Kidney (tissue), 14 donors: ENCODE data around the gene JOSD2. TPM values are rescaled to one million over a fixed set of nuclear protein-coding genes. Genes with fewer than 3 reads are reported as not detected.

ENCODE experiments used
- DNase-seq, 5 donors: peaks; one replicate each; pipeline ENCODE4 v3.0.0-alpha.2; 2013 to 2020
- FAIRE-seq: peaks from 2 replicates; lab custom pipeline; 2012; peaks lifted over from hg19 to GRCh38; lab: Jason Lieb, UNC
- H3K27ac ChIP-seq, 2 donors: one replicate each; pipeline ENCODE4 v1.7.0; 2013; ENCODE audit warnings: low read depth in 2 of 2, low read length in 2 of 2, inconsistent platforms in 1 of 2
- H3K27me3 ChIP-seq: one replicate; pipeline ENCODE4 v1.7.1; 2013; ENCODE audit warnings: low read length, inconsistent platforms; ENCODE audit not compliant: control insufficient read depth, insufficient read depth
- H3K36me3 ChIP-seq, 3 donors: one replicate each; pipeline versions ENCODE4 v1.7.0 to v1.7.1; 2013; ENCODE audit warnings: low read length in 3 of 3, control low read depth in 1 of 3, inconsistent platforms in 1 of 3; ENCODE audit not compliant: insufficient read depth in 3 of 3, control insufficient read depth in 2 of 3
- H3K4me1 ChIP-seq, 3 donors: one replicate each; pipeline versions ENCODE4 v1.7.0 to v1.7.1; 2013; ENCODE audit warnings: low read length in 3 of 3, inconsistent platforms in 1 of 3, low read depth in 1 of 3; ENCODE audit not compliant: control insufficient read depth in 2 of 3, insufficient read depth in 2 of 3
- H3K4me3 ChIP-seq, 3 donors: one replicate each; pipeline versions ENCODE4 v1.7.0 to v1.8.1; 2013; ENCODE audit warnings: low read length in 3 of 3, control low read depth in 1 of 3, inconsistent platforms in 1 of 3
- H3K9ac ChIP-seq, 3 donors: one replicate each; pipeline versions ENCODE4 v1.7.0 to v1.7.1; 2013; ENCODE audit warnings: low read length in 3 of 3, control low read depth in 1 of 3, inconsistent platforms in 1 of 3
- H3K9me3 ChIP-seq, 3 donors: one replicate each; pipeline versions ENCODE4 v1.7.0 to v1.7.1; 2013; ENCODE audit warnings: low read length in 3 of 3, control low read depth in 1 of 3, inconsistent platforms in 1 of 3; ENCODE audit not compliant: control insufficient read depth in 2 of 3, insufficient read depth in 1 of 3
- intact Hi-C: fragments of 100-400 bp; cut with DNase I; formaldehyde crosslinking; loops from one replicate; pipeline ENCODE4 v1.11.1; 2022
- polyA plus RNA-seq: library from polyadenylated mRNA; stranded (reverse); fragments of 350-450 nt; fragmentation: Illumina TruSeq; extraction: RNeasy Lipid Tissue Mini Kit (QIAGEN cat#74804); gene quantifications from one replicate; pipeline ENCODE4 v1.2.3, GENCODE V29; 2014; ENCODE audit warnings: low read depth, low replicate concordance; ENCODE audit not compliant: insufficient read depth
- total RNA-seq: library from RNA; stranded (reverse); fragmentation: NEBNext Ultra II Directional; extraction: Animal tissue kit (Norgen Biotek cat#: 25700); gene quantifications from one replicate; pipeline ENCODE4 v1.2.1, GENCODE V29; 2021
- TF ChIP-seq, protein P1 (sequence below): IDR thresholded peaks from 3 replicates; pipeline ENCODE4 v1.5.1; 2012; ENCODE audit warnings: mild to moderate bottlenecking, moderate library complexity, borderline replicate concordance; ENCODE audit not compliant: insufficient read depth; ENCODE audit errors: extremely low read depth
- donor health status: control.
- donor health status: control.
- donor health status: control.
- donor health status: control.
- donor health status: control.
- donor health status: DM: yes; HTN: yes; CAD: no.
- donor health status: Normal renal cell carcinoma (clear cell type).

Gene JOSD2
- total and polyA plus RNA-seq, 2 donors from 2014 or later = 31.7 to 73.7 TPM

DNA sequence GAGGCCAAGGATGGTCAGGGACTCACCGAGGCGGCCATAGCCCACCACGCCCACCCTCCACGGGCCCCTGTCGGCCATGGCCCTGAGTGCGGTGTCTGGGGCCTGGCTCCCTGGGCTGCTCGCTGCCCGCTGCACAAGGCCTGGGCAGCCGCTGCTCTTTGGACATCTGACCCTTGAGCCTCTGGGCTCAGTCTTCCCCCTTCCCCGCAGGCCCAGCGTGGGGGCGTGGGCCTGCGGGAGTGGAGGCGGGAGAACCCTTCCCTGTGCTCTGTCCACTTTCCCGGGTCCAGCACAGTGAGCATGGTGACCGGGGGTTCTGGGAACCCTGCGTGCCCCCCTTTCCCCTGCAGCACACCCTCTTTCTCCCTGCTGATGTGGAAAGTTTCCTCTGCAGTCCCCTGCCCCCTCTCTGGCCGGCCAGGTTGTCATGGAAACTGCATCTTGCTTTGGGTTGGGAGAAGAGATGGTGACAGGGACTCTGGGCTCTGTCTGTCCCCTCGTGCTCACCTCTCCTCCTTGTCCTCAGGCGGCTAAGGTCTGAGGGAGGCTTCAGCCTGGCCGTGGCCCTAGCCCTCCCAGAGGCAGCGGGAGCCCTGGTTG lies 2.9 kb upstream of the JOSD2 start, which contains the start of gene ASPDH:
Gene ASPDH, minus strand, starts transcription at position 168 of the 600 bp plus-strand sequence. Its CDS starts 90 bp downstream, at position 78.
- intact Hi-C loops = no loop called here

GRCh38 chr19:50512999-50513745 lies 2.2 kb upstream of the JOSD2 start:
- peak overlapping the region in 2 of 3 donors; percentile 52 to 61 for H3K4me3 ChIP-seq
- H3K9ac ChIP-seq = peak overlapping the region in 2 of 3 donors; percentile 32 to 46
- peaks cover 0 to 9% (median 6%) of the 10 kb centered on the region in 3 donors for H3K4me1 ChIP-seq
- TF ChIP-seq, protein P1, sequence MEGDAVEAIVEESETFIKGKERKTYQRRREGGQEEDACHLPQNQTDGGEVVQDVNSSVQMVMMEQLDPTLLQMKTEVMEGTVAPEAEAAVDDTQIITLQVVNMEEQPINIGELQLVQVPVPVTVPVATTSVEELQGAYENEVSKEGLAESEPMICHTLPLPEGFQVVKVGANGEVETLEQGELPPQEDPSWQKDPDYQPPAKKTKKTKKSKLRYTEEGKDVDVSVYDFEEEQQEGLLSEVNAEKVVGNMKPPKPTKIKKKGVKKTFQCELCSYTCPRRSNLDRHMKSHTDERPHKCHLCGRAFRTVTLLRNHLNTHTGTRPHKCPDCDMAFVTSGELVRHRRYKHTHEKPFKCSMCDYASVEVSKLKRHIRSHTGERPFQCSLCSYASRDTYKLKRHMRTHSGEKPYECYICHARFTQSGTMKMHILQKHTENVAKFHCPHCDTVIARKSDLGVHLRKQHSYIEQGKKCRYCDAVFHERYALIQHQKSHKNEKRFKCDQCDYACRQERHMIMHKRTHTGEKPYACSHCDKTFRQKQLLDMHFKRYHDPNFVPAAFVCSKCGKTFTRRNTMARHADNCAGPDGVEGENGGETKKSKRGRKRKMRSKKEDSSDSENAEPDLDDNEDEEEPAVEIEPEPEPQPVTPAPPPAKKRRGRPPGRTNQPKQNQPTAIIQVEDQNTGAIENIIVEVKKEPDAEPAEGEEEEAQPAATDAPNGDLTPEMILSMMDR = no peak
- no peaks in the 10 kb centered on the region for H3K36me3 ChIP-seq
- DNase-seq = peak in 2 of 5 donors; percentile 30 to 59
- no peak for FAIRE-seq
- no peaks in the 10 kb centered on the region for H3K9me3 ChIP-seq
- H3K27ac ChIP-seq = peak overlapping the region in 1 of 2 donors; percentile 32
- H3K27me3 ChIP-seq = no peaks in the 10 kb centered on the region
- intact Hi-C loops = no loop called here

More for the DNA sequence above, 2.9 kb upstream of the JOSD2 start, which contains the start of gene ASPDH:
- TF ChIP-seq, protein P1 = no peak
- peak within 1 kb of the TSS in 2 of 3 donors; percentile 52 to 61 for H3K4me3 ChIP-seq
- H3K9me3 ChIP-seq = no peaks in the 10 kb centered on the region
- peak within 1 kb of the TSS in 2 of 3 donors; percentile 32 to 46 for H3K9ac ChIP-seq
- H3K36me3 ChIP-seq = no peaks in the 10 kb centered on the region
- DNase-seq (peak in 3 of 5 donors; percentile 25 to 68 (median 55)), FAIRE-seq (no peak)
- H3K27ac ChIP-seq = peak within 1 kb of the TSS in 1 of 2 donors; percentile 32
- no peaks in the 10 kb centered on the region for H3K27me3 ChIP-seq
- peaks cover 0 to 9% (median 6%) of the 10 kb centered on the region in 3 donors for H3K4me1 ChIP-seq

DNA sequence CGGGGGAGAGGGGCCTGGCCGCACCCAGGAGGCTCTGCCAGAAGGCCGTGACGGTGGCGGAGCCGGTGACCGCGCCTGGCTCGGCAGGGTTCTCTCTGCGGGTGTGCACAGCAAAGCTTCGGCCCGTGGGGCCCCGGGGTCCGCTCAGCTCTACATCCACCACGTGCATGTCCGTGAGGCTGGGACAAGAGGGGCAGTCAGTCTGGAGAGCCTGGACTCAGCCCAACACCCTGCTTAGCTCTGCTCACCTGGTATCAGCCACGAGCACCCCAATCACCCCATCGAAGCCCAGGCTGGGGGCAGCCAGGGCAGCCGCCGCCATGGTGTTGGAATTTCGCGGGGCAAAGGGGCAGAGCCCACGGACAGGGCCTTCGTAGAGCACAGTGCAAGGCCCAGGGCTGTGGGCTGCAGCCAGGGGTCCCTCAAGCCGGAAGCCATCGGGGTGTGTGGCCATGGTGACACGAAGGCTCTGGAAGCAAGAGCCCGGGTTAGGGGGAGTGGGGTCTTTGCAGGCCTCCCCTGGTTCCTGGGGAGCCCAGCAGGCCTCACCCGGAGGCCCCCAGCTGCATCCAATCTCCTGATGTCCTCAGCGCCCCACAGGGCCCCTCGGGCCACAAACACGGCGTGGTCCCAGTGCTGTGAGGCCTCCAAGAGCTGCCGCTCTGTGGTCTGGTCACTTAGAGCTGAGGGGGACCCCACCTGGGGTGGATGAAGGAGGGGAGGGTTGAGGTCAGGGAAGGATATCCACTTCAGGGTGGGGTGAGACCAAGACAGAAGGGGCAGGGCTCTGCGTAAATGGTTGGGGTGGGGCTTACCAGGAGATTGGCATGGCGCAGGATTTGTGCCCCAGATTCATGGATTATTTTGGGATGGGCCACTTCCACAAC lies 1.4 kb upstream of the JOSD2 start:
- Histone ChIP-seq H3K9ac (peak overlapping the region in 1 of 3 donors; percentile 46), H3K4me1 (peaks cover 0 to 9% (median 6%) of the 10 kb centered on the region in 3 donors), H3K4me3 (peak overlapping the region in 1 of 3 donors; percentile 75), H3K36me3 (no peaks in the 10 kb centered on the region), H3K27ac (no peak overlapping the region), H3K27me3 (no peaks in the 10 kb centered on the region), H3K9me3 (no peaks in the 10 kb centered on the region)
- FAIRE-seq (no peak), DNase-seq (peak in 3 of 5 donors; percentile 19 to 90 (median 80))
- intact Hi-C loops = no loop called here
- TF ChIP-seq, protein P1 = no peak
